Breast epithelium (tissue), 3 donors: ENCODE results near the gene WWOX.

ENCODE experiments used
- POLR2A ChIP-seq: fragments of 450-650 bp; IDR thresholded peaks from one replicate; pipeline ENCODE4 v1.6.1; 2016; ENCODE audit warnings: antibody characterized with exemption, mild to moderate bottlenecking, moderate library complexity
- TF ChIP-seq, protein P1 (sequence below), 3 donors: fragments of 450-650 bp; IDR thresholded peaks; one replicate each; pipeline ENCODE4 v1.5.1; 2016 to 2017; ENCODE audit warnings: antibody characterized with exemption in 3 of 3, mild to moderate bottlenecking in 3 of 3, moderate library complexity in 3 of 3

DNA sequence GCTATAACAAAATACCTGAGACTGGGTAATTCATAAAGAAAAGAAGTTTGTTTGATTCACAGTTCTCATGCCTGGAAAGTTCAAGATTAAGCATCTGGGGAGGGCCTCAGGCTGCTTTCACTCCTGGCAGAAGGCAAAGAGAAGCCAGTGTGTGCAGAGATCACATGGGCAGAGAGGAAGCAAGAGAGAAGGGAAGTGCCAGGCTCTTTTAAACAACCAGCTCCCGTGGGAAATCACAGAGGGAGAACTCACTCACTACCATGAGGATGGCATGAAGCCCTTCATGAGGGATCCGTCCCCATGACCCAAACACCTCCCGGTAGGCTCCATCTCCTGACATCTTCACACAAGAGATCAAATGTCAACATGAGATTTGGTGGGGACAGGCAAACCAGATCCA lies 999.5 kb downstream of the WWOX start:
- TF ChIP-seq POLR2A, result no peak
- TF ChIP-seq, protein P1, sequence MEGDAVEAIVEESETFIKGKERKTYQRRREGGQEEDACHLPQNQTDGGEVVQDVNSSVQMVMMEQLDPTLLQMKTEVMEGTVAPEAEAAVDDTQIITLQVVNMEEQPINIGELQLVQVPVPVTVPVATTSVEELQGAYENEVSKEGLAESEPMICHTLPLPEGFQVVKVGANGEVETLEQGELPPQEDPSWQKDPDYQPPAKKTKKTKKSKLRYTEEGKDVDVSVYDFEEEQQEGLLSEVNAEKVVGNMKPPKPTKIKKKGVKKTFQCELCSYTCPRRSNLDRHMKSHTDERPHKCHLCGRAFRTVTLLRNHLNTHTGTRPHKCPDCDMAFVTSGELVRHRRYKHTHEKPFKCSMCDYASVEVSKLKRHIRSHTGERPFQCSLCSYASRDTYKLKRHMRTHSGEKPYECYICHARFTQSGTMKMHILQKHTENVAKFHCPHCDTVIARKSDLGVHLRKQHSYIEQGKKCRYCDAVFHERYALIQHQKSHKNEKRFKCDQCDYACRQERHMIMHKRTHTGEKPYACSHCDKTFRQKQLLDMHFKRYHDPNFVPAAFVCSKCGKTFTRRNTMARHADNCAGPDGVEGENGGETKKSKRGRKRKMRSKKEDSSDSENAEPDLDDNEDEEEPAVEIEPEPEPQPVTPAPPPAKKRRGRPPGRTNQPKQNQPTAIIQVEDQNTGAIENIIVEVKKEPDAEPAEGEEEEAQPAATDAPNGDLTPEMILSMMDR (IDR thresholded peaks at IDR 0.05), result no peak
